IMR-90 (cell line): ENCODE results near the gene ERP44. TPM values are rescaled to one million over a fixed set of nuclear protein-coding genes. Genes with fewer than 3 reads are reported as not detected.

Experiments
- ATAC-seq: fragments of 200-7000 bp; cut with Tn5 transposase; 2 replicates; pipeline ENCODE4 v1.9.1; 2020; ENCODE audit warnings: low read depth, mild to moderate bottlenecking, moderate library complexity
- BruUV-seq: library from RNA; stranded (reverse); fragments of 400-500 nt; replicated peaks from 2 replicates; lab custom pipeline; 2021; lab: Mats Ljungman, UMichigan
- CTCF ChIA-PET: fragments of 300-600 bp; formaldehyde crosslinking; extraction: SDS; loops from one replicate; lab custom pipeline; 2021; ENCODE audit warnings: antibody characterized with exemption; lab: Yijun Ruan, JAX
- POLR2A ChIA-PET: fragments of 300-600 bp; sonication (Branson Sonifier 250); formaldehyde crosslinking; loops from one replicate; lab custom pipeline; 2022; ENCODE audit warnings: antibody characterized with exemption; ENCODE audit not compliant: unreplicated experiment; lab: Charles Lee
- DNase-seq: peaks from one replicate; pipeline ENCODE4 v3.0.0; 2013
- H2AFZ ChIP-seq: replicated peaks from 2 replicates; pipeline ENCODE3; 2013; ENCODE audit warnings: low read length, mild to moderate bottlenecking; ENCODE audit not compliant: poor library complexity
- H2AK5ac ChIP-seq: 2 replicates; pipeline ENCODE4 v1.6.1; 2013; ENCODE audit warnings: low read depth, low read length, inconsistent platforms
- H2AK9ac ChIP-seq: replicated peaks from 2 replicates; pipeline ENCODE3; 2013; ENCODE audit warnings: mild to moderate bottlenecking, low read depth, low read length, moderate library complexity; ENCODE audit not compliant: poor library complexity
- H2BK120ac ChIP-seq: 2 replicates; pipeline ENCODE4 v1.6.1; 2013; ENCODE audit warnings: low read depth, low read length, inconsistent platforms
- H2BK15ac ChIP-seq: 3 replicates; pipeline ENCODE4 v1.6.1; 2013; ENCODE audit warnings: low read depth, low read length, inconsistent platforms
- H2BK20ac ChIP-seq: 2 replicates; pipeline ENCODE4 v1.6.1; 2013; ENCODE audit warnings: low read depth, mild to moderate bottlenecking, inconsistent platforms, low read length, moderate library complexity
- H2BK5ac ChIP-seq: 2 replicates; pipeline ENCODE4 v1.6.1; 2013; ENCODE audit warnings: mild to moderate bottlenecking, low read depth, low read length, inconsistent platforms; ENCODE audit not compliant: poor library complexity, severe bottlenecking
- H3K14ac ChIP-seq: replicated peaks from 2 replicates; pipeline ENCODE4 v1.6.1; 2013; ENCODE audit warnings: low read depth, low read length, inconsistent platforms
- H3K18ac ChIP-seq: 2 replicates; pipeline ENCODE4 v1.6.1; 2013; ENCODE audit warnings: low read depth, low read length, control low read depth
- H3K23ac ChIP-seq: 2 replicates; pipeline ENCODE4 v1.6.1; 2013; ENCODE audit warnings: low read depth, low read length, inconsistent platforms
- H3K27ac ChIP-seq: 2 replicates; pipeline ENCODE4 v1.5.1; 2013; ENCODE audit warnings: mild to moderate bottlenecking, control low read depth, low read length; ENCODE audit not compliant: insufficient read depth
- H3K27me3 ChIP-seq: 2 replicates; pipeline ENCODE4 v1.6.1; 2013; ENCODE audit warnings: low read length; ENCODE audit not compliant: control insufficient read depth, insufficient read depth
- H3K36me3 ChIP-seq: 2 replicates; pipeline ENCODE4 v1.6.1; 2013; ENCODE audit warnings: low read length, mixed read lengths; ENCODE audit not compliant: control insufficient read depth, insufficient read depth
- H3K4ac ChIP-seq: 2 replicates; pipeline ENCODE4 v1.6.1; 2013; ENCODE audit warnings: low read depth, low read length, inconsistent platforms
- H3K4me1 ChIP-seq: 2 replicates; pipeline ENCODE4 v1.6.1; 2013; ENCODE audit warnings: low read length, mixed read lengths; ENCODE audit not compliant: control insufficient read depth, insufficient read depth
- H3K4me2 ChIP-seq: 2 replicates; pipeline ENCODE4 v1.6.1; 2013; ENCODE audit warnings: low read depth, mild to moderate bottlenecking, control low read depth, low read length, moderate library complexity
- H3K4me3 ChIP-seq: 2 replicates; pipeline ENCODE4 v1.5.1; 2013; ENCODE audit warnings: low read depth, mild to moderate bottlenecking, control low read depth, low read length, moderate library complexity; ENCODE audit not compliant: insufficient read depth
- H3K56ac ChIP-seq: 2 replicates; pipeline ENCODE4 v1.6.1; 2013; ENCODE audit warnings: low read length, inconsistent platforms; ENCODE audit not compliant: insufficient read depth; ENCODE audit errors: extremely low read depth
- H3K79me1 ChIP-seq, 2 experiments: 2 replicates each; pipeline ENCODE4 v1.6.1; 2013; ENCODE audit warnings: low read length in 2 of 2, inconsistent platforms in 1 of 2, low read depth in 1 of 2
- H3K9ac ChIP-seq: 2 replicates; pipeline ENCODE4 v1.6.1; 2013; ENCODE audit warnings: low read depth, low read length, control low read depth
- H3K9me1 ChIP-seq: 2 replicates; pipeline ENCODE4 v1.6.1; 2013; ENCODE audit warnings: low read length, inconsistent platforms; ENCODE audit not compliant: insufficient read depth
- H3K9me3 ChIP-seq: 2 replicates; pipeline ENCODE4 v1.6.1; 2013; ENCODE audit warnings: low read length; ENCODE audit not compliant: control insufficient read depth, insufficient read depth
- H4K20me1 ChIP-seq: 2 replicates; pipeline ENCODE4 v1.6.1; 2013; ENCODE audit warnings: low read length, inconsistent platforms; ENCODE audit not compliant: insufficient read depth
- H4K5ac ChIP-seq: 2 replicates; pipeline ENCODE4 v1.6.1; 2013; ENCODE audit warnings: mild to moderate bottlenecking, low read depth, low read length, control low read depth
- H4K8ac ChIP-seq, 2 experiments: 2 replicates each; pipeline ENCODE4 v1.6.1; 2013; ENCODE audit warnings: low read depth in 2 of 2, low read length in 2 of 2, control low read depth in 1 of 2, inconsistent platforms in 1 of 2
- H4K91ac ChIP-seq: 2 replicates; pipeline ENCODE4 v1.6.1; 2013; ENCODE audit warnings: low read depth, low read length, inconsistent platforms; ENCODE audit not compliant: insufficient read depth
- BHLHE40 ChIP-seq: fragments of 150-350 bp; IDR thresholded peaks from 2 replicates; pipeline ENCODE4 v1.6.1; 2016; ENCODE audit warnings: mild to moderate bottlenecking, low read depth, low read length
- CEBPB ChIP-seq: IDR thresholded peaks from 2 replicates; pipeline ENCODE4 v1.6.1; 2012; ENCODE audit warnings: low read depth, low read length, improper control_type of control experiment
- CHD1 ChIP-seq: IDR thresholded peaks from 2 replicates; pipeline ENCODE4 v1.6.1; 2012; ENCODE audit warnings: low read depth, low read length, improper control_type of control experiment
- FOS ChIP-seq: fragments of 150-350 bp; IDR thresholded peaks from 2 replicates; pipeline ENCODE4 v1.6.1; 2016; ENCODE audit warnings: low read depth, low read length
- MAFK ChIP-seq: IDR thresholded peaks from 2 replicates; pipeline ENCODE4 v1.6.1; 2012; ENCODE audit warnings: low read depth, low read length, improper control_type of control experiment
- MAZ ChIP-seq: IDR thresholded peaks from 2 replicates; pipeline ENCODE4 v1.6.1; 2012; ENCODE audit warnings: low read depth, mild to moderate bottlenecking, low read length, improper control_type of control experiment, moderate library complexity, borderline replicate concordance
- MXI1 ChIP-seq: IDR thresholded peaks from 2 replicates; pipeline ENCODE4 v1.6.1; 2012; ENCODE audit warnings: low read depth, mild to moderate bottlenecking, low read length, moderate library complexity, borderline replicate concordance
- NFE2L2 ChIP-seq: fragments of 150-350 bp; IDR thresholded peaks from 2 replicates; pipeline ENCODE4 v1.6.1; 2016; ENCODE audit warnings: low read depth, mild to moderate bottlenecking, low read length
- POLR2A ChIP-seq: IDR thresholded peaks from 2 replicates; pipeline ENCODE4 v1.6.1; 2012; ENCODE audit warnings: mild to moderate bottlenecking, low read depth, low read length
- RAD21 ChIP-seq: IDR thresholded peaks from 2 replicates; pipeline ENCODE4 v1.6.1; 2012; ENCODE audit warnings: low read length, improper control_type of control experiment
- RCOR1 ChIP-seq: IDR thresholded peaks from 2 replicates; pipeline ENCODE4 v1.6.1; 2012; ENCODE audit warnings: mild to moderate bottlenecking, low read length, improper control_type of control experiment; ENCODE audit not compliant: insufficient replicate concordance
- RFX5 ChIP-seq: IDR thresholded peaks from 2 replicates; pipeline ENCODE4 v1.8.0; 2012; ENCODE audit warnings: low read depth, mild to moderate bottlenecking, low read length, moderate library complexity
- SMC3 ChIP-seq: fragments of 150-350 bp; IDR thresholded peaks from 2 replicates; pipeline ENCODE4 v1.6.1; 2016; ENCODE audit warnings: low read depth, mild to moderate bottlenecking, antibody characterized with exemption, low read length, moderate library complexity
- WGBS, 2 experiments: methylation state at CpG; one replicate each; pipeline versions ENCODE4 v1.1.5 to v1.1.7; 2013; ENCODE audit warnings: missing lambda C conversion rate in 2 of 2; ENCODE audit not compliant: insufficient read length in 1 of 2; ENCODE audit errors: extremely low coverage in 2 of 2; 5-methylcytosine and 5-hydroxymethylcytosine counted together
- dilution Hi-C: fragments of 300-500 bp; cut with HindIII; formaldehyde crosslinking; loops from one replicate; pipeline ENCODE4 v1.14.3; 2018; ENCODE audit warnings: low sequenced_read_pairs; ENCODE audit not compliant: unreplicated experiment
- in situ Hi-C: fragments of 300-500 bp; cut with MboI; formaldehyde crosslinking; loops from 3 replicates; pipeline ENCODE4 v1.14.3; 2019; ENCODE audit warnings: low sequenced_read_pairs, inconsistent platforms, mixed read lengths
- intact Hi-C: fragments of 100-400 bp; cut with micrococcal nuclease; formaldehyde crosslinking; loops from 2 replicates; pipeline ENCODE4 v1.10.0; 2022
- polyA plus RNA-seq, 3 experiments: library from polyadenylated mRNA; depleted of rRNA; stranded (reverse); fragments of >200 nt; gene quantifications; 2 replicates each; pipeline ENCODE4 v1.2.3, GENCODE V29; 2012; ENCODE audit warnings: low replicate concordance in 1 of 3
- total RNA-seq: library from RNA; depleted of rRNA; stranded (reverse); fragments of >200 nt; gene quantifications from 2 replicates; pipeline ENCODE4 v1.2.3, GENCODE V29; 2012
- TF ChIP-seq, protein P1 (sequence below): fragments of 150-350 bp; IDR thresholded peaks from 2 replicates; pipeline ENCODE4 v1.6.1; 2016; ENCODE audit warnings: low read depth, mild to moderate bottlenecking, low read length, moderate library complexity, borderline replicate concordance
- TF ChIP-seq, protein P2 (sequence below): fragments of 150-350 bp; IDR thresholded peaks from 2 replicates; pipeline ENCODE4 v1.6.1; 2017; ENCODE audit warnings: mild to moderate bottlenecking, antibody characterized with exemption, low read length, low read depth

The ERP44 gene
- total and polyA plus RNA-seq, 2 of the 4 experiments (the other 2 are of a cell fraction): 9.1 to 13.5 TPM

- no TSS peak for BruUV-seq
- DNase-seq (no peak), ATAC-seq (no peak)
- H3K18ac ChIP-seq: no peak overlapping the region
- H4K8ac ChIP-seq: no peak overlapping the region
- H2BK5ac ChIP-seq: no peak overlapping the region
- dilution Hi-C loops: no loop called here
- no peak overlapping the region for H3K4me3 ChIP-seq
- H4K20me1 ChIP-seq: no peaks in the 10 kb centered on the region
- no peaks in the 10 kb centered on the region for H3K4me1 ChIP-seq
- no peak overlapping the region for H3K56ac ChIP-seq
- no peaks in the 10 kb centered on the region for H3K9me1 ChIP-seq
- H3K27ac ChIP-seq: no peak overlapping the region
- no peak overlapping the region for H4K5ac ChIP-seq
- H3K4me2 ChIP-seq: no peak overlapping the region
- H3K79me1 ChIP-seq: no peaks in the 10 kb centered on the region
- TF ChIP-seq RCOR1 (no peak), NFE2L2 (no peak), MAZ (no peak), CHD1 (no peak), BHLHE40 (no peak), SMC3 (no peak), POLR2A (no peak), MXI1 (no peak), RAD21 (no peak), CEBPB (no peak), RFX5 (no peak), FOS (no peak), MAFK (no peak)
- TF ChIP-seq, protein P1, sequence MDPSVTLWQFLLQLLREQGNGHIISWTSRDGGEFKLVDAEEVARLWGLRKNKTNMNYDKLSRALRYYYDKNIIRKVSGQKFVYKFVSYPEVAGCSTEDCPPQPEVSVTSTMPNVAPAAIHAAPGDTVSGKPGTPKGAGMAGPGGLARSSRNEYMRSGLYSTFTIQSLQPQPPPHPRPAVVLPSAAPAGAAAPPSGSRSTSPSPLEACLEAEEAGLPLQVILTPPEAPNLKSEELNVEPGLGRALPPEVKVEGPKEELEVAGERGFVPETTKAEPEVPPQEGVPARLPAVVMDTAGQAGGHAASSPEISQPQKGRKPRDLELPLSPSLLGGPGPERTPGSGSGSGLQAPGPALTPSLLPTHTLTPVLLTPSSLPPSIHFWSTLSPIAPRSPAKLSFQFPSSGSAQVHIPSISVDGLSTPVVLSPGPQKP: no peak
- TF ChIP-seq, protein P2, sequence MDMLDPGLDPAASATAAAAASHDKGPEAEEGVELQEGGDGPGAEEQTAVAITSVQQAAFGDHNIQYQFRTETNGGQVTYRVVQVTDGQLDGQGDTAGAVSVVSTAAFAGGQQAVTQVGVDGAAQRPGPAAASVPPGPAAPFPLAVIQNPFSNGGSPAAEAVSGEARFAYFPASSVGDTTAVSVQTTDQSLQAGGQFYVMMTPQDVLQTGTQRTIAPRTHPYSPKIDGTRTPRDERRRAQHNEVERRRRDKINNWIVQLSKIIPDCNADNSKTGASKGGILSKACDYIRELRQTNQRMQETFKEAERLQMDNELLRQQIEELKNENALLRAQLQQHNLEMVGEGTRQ: no peak
- H3K14ac ChIP-seq: no peak overlapping the region
- no peak overlapping the region for H3K9ac ChIP-seq
- no peak overlapping the region for H2AFZ ChIP-seq
- peaks cover 7% of the 10 kb centered on the region; the same call in 1 of the 2 replicates for H3K36me3 ChIP-seq
- no CpG with 5 or more reads among the region's 26 CpGs for WGBS, 2 experiments
- peaks cover 2% of the 10 kb centered on the region; the same call in 1 of the 2 replicates for H3K9me3 ChIP-seq
- ChIA-PET CTCF (no interaction called here), POLR2A (interaction anchor here (0.5 kb wide), 1 partner anchor 428 kb away, joined by 8 read pairs; no protein-coding TSS in a partner anchor)
- H2BK15ac ChIP-seq: no peak overlapping the region
- H3K23ac ChIP-seq: no peak overlapping the region
- no peak overlapping the region for H2AK9ac ChIP-seq
- no peak overlapping the region for H4K91ac ChIP-seq
- no peak overlapping the region for H2BK20ac ChIP-seq
- intact Hi-C loops: no loop called here
- H3K4ac ChIP-seq: no peak overlapping the region
- H3K27me3 ChIP-seq: no peaks in the 10 kb centered on the region
- no peak overlapping the region for H2AK5ac ChIP-seq
- no peak overlapping the region for H2BK120ac ChIP-seq
- in situ Hi-C loops: no loop called here
These were observed 99.9 kb downstream of the ERP44 start for GRCh38 chr9:99998866-99999265.
